ENCODE measurements around the gene GIMAP6. TPM values are rescaled to one million over a fixed set of nuclear protein-coding genes. Genes with fewer than 3 reads are reported as not detected.
"Not testable (repeated sequence)": the region's sequence is repeated elsewhere in the genome, so short reads cannot be mapped to it uniquely, and the experiment has no call there.

Gene GIMAP6
- total RNA-seq, 1 experiment from 2014 or later = 0.13 TPM

DNA sequence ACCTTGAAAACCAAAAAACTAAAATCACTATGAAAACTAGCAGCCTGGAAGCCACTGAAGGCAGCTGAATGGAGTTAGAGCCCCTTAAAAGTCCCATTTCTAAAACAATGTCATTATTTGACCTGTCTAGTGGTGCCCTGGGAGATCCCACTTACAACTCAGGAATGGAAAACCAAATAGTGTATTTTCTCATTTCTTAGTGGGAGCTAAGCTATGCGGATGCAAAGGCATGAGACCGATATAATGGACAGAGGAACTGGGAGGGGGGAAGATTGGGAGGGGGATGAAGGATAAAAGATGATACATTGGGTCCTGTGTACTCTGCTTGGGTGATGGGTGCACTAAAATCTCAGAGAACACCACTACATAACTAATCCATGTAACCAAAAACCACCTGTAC is 43.5 kb upstream of the GIMAP6 start:
- Mint-ChIP-seq H3K27ac (no peak overlapping the region), H3K36me3 (peaks cover 6% of the 10 kb centered on the region; the same call in 1 of the 2 replicates), H3K9me3 (peaks cover 35% of the 10 kb centered on the region), H3K4me3 (no peak overlapping the region), H3K27me3 (ENCODE audit: low read depth) (peaks cover 35% of the 10 kb centered on the region), H3K4me1 (peaks cover 5% of the 10 kb centered on the region)
- no peak for ATAC-seq
- no peak for DNase-seq (ENCODE audit: low spot score)
- TF ChIP-seq ZNF396 (CRISPR knock-in tag; IDR thresholded peaks at IDR 0.05; ENCODE audit: borderline replicate concordance) (no peak), NFATC4 (CRISPR knock-in tag; IDR thresholded peaks at IDR 0.05) (no peak), ZNF232 (CRISPR knock-in tag; IDR thresholded peaks at IDR 0.05) (no peak), ZNF317 (CRISPR knock-in tag; IDR thresholded peaks at IDR 0.05; ENCODE audit: borderline replicate concordance, low read depth) (no peak), CBFB (CRISPR knock-in tag; IDR thresholded peaks at IDR 0.05; ENCODE audit: low read depth) (no peak), NR3C1 (CRISPR knock-in tag; conservative IDR thresholded peaks at IDR 0.05; ENCODE audit: low read depth) (no peak), ZNF416 (CRISPR knock-in tag; IDR thresholded peaks at IDR 0.05) (no peak), HMGA2 (CRISPR knock-in tag; IDR thresholded peaks at IDR 0.05) (no peak)
- TF ChIP-seq, protein P1, sequence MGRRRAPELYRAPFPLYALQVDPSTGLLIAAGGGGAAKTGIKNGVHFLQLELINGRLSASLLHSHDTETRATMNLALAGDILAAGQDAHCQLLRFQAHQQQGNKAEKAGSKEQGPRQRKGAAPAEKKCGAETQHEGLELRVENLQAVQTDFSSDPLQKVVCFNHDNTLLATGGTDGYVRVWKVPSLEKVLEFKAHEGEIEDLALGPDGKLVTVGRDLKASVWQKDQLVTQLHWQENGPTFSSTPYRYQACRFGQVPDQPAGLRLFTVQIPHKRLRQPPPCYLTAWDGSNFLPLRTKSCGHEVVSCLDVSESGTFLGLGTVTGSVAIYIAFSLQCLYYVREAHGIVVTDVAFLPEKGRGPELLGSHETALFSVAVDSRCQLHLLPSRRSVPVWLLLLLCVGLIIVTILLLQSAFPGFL (CRISPR knock-in tag; IDR thresholded peaks at IDR 0.05; ENCODE audit: borderline replicate concordance) = no peak
- TF ChIP-seq, protein P2, sequence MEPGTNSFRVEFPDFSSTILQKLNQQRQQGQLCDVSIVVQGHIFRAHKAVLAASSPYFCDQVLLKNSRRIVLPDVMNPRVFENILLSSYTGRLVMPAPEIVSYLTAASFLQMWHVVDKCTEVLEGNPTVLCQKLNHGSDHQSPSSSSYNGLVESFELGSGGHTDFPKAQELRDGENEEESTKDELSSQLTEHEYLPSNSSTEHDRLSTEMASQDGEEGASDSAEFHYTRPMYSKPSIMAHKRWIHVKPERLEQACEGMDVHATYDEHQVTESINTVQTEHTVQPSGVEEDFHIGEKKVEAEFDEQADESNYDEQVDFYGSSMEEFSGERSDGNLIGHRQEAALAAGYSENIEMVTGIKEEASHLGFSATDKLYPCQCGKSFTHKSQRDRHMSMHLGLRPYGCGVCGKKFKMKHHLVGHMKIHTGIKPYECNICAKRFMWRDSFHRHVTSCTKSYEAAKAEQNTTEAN (CRISPR knock-in tag; IDR thresholded peaks at IDR 0.05) = no peak
- TF ChIP-seq, protein P3, sequence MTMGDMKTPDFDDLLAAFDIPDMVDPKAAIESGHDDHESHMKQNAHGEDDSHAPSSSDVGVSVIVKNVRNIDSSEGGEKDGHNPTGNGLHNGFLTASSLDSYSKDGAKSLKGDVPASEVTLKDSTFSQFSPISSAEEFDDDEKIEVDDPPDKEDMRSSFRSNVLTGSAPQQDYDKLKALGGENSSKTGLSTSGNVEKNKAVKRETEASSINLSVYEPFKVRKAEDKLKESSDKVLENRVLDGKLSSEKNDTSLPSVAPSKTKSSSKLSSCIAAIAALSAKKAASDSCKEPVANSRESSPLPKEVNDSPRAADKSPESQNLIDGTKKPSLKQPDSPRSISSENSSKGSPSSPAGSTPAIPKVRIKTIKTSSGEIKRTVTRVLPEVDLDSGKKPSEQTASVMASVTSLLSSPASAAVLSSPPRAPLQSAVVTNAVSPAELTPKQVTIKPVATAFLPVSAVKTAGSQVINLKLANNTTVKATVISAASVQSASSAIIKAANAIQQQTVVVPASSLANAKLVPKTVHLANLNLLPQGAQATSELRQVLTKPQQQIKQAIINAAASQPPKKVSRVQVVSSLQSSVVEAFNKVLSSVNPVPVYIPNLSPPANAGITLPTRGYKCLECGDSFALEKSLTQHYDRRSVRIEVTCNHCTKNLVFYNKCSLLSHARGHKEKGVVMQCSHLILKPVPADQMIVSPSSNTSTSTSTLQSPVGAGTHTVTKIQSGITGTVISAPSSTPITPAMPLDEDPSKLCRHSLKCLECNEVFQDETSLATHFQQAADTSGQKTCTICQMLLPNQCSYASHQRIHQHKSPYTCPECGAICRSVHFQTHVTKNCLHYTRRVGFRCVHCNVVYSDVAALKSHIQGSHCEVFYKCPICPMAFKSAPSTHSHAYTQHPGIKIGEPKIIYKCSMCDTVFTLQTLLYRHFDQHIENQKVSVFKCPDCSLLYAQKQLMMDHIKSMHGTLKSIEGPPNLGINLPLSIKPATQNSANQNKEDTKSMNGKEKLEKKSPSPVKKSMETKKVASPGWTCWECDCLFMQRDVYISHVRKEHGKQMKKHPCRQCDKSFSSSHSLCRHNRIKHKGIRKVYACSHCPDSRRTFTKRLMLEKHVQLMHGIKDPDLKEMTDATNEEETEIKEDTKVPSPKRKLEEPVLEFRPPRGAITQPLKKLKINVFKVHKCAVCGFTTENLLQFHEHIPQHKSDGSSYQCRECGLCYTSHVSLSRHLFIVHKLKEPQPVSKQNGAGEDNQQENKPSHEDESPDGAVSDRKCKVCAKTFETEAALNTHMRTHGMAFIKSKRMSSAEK (CRISPR knock-in tag; IDR thresholded peaks at IDR 0.05; ENCODE audit: borderline replicate concordance) = no peak
- TF ChIP-seq, protein P4, sequence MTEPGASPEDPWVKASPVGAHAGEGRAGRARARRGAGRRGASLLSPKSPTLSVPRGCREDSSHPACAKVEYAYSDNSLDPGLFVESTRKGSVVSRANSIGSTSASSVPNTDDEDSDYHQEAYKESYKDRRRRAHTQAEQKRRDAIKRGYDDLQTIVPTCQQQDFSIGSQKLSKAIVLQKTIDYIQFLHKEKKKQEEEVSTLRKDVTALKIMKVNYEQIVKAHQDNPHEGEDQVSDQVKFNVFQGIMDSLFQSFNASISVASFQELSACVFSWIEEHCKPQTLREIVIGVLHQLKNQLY (CRISPR knock-in tag; IDR thresholded peaks at IDR 0.05) = no peak
- TF ChIP-seq, protein P5, sequence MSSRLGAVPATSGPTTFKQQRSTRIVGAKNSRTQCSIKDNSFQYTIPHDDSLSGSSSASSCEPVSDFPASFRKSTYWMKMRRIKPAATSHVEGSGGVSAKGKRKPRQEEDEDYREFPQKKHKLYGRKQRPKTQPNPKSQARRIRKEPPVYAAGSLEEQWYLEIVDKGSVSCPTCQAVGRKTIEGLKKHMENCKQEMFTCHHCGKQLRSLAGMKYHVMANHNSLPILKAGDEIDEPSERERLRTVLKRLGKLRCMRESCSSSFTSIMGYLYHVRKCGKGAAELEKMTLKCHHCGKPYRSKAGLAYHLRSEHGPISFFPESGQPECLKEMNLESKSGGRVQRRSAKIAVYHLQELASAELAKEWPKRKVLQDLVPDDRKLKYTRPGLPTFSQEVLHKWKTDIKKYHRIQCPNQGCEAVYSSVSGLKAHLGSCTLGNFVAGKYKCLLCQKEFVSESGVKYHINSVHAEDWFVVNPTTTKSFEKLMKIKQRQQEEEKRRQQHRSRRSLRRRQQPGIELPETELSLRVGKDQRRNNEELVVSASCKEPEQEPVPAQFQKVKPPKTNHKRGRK (CRISPR knock-in tag; IDR thresholded peaks at IDR 0.05; ENCODE audit: borderline replicate concordance) = no peak
- TF ChIP-seq, protein P6, sequence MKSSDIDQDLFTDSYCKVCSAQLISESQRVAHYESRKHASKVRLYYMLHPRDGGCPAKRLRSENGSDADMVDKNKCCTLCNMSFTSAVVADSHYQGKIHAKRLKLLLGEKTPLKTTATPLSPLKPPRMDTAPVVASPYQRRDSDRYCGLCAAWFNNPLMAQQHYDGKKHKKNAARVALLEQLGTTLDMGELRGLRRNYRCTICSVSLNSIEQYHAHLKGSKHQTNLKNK (CRISPR knock-in tag; IDR thresholded peaks at IDR 0.05) = no peak
- TF ChIP-seq, protein P7, sequence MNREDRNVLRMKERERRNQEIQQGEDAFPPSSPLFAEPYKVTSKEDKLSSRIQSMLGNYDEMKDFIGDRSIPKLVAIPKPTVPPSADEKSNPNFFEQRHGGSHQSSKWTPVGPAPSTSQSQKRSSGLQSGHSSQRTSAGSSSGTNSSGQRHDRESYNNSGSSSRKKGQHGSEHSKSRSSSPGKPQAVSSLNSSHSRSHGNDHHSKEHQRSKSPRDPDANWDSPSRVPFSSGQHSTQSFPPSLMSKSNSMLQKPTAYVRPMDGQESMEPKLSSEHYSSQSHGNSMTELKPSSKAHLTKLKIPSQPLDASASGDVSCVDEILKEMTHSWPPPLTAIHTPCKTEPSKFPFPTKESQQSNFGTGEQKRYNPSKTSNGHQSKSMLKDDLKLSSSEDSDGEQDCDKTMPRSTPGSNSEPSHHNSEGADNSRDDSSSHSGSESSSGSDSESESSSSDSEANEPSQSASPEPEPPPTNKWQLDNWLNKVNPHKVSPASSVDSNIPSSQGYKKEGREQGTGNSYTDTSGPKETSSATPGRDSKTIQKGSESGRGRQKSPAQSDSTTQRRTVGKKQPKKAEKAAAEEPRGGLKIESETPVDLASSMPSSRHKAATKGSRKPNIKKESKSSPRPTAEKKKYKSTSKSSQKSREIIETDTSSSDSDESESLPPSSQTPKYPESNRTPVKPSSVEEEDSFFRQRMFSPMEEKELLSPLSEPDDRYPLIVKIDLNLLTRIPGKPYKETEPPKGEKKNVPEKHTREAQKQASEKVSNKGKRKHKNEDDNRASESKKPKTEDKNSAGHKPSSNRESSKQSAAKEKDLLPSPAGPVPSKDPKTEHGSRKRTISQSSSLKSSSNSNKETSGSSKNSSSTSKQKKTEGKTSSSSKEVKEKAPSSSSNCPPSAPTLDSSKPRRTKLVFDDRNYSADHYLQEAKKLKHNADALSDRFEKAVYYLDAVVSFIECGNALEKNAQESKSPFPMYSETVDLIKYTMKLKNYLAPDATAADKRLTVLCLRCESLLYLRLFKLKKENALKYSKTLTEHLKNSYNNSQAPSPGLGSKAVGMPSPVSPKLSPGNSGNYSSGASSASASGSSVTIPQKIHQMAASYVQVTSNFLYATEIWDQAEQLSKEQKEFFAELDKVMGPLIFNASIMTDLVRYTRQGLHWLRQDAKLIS (CRISPR knock-in tag; IDR thresholded peaks at IDR 0.05; ENCODE audit: borderline replicate concordance) = no peak
- CTCF ChIA-PET = no interaction called here
- POLR2A ChIA-PET = no interaction called here

DNA sequence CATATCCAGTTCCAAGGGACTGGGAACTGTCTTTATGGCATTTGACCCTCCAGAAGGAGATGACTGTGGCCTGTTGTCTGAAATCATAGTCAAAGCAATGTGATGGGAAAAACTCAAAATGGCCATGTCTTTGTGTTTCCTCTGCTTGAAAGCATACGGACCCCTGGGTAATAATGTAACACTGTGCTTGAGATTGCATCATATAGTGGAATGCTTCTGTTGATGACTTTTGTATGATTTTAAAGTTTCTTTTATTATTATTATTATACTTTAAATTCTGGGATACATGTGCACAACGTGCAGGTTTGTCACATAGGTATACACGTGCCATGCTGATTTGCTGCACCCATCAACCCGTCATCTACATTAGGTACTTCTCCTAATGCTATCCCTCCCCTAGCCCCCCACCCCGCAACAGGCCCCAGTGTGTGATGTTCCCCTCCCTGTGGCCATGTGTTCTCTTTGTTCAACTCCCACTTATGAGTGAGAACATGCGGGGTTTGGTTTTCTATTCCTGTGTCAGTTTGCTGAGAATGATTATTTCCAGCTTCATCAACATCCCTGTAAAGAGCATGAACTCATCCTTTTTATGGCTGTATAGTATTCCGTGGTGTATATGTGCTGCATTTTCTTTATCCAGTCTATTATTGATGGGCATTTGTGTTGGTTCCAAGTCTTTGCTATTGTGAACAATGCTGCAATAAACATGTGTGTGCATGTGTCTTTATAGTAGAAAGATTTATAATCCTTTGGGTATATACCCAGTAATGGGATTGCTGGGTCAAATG is 39.8 kb upstream of the GIMAP6 start:
- H3K36me3 Mint-ChIP-seq; H3K4me3 Mint-ChIP-seq; H3K27ac Mint-ChIP-seq; ATAC-seq; CTCF ChIA-PET; DNase-seq (ENCODE audit: low spot score); POLR2A ChIA-PET; H3K4me1 Mint-ChIP-seq: not testable (repeated sequence)
- Mint-ChIP-seq H3K9me3 (peaks cover 24% of the 10 kb centered on the region), H3K27me3 (ENCODE audit: low read depth) (peaks cover 39% of the 10 kb centered on the region)
